Measurements from ENCODE around the gene OLFML2B.
A peak's percentile ranks its signal among the peaks of the same experiment; 100 is the strongest.

The OLFML2B gene

GRCh38 chr1:162023547-162024501 is at the start of gene OLFML2B (continued):
- no peak for TF ChIP-seq HIC1 (tag by site-specific recombination; IDR thresholded peaks at IDR 0.05)
- TF ChIP-seq ZNF184 (tag by site-specific recombination; IDR thresholded peaks at IDR 0.05): no peak; the same call in 1 of the 2 replicates
- TF ChIP-seq ZSCAN18 (tag by site-specific recombination; IDR thresholded peaks at IDR 0.05): no peak
- peak; percentile 38; the same call in 1 of the 2 replicates for TF ChIP-seq KLF16 (tag by site-specific recombination; IDR thresholded peaks at IDR 0.05)
- no peak for TF ChIP-seq ZNF302 (tag by site-specific recombination; IDR thresholded peaks at IDR 0.05; ENCODE audit: low read depth)
- TF ChIP-seq ZNF664 (tag by site-specific recombination; IDR thresholded peaks at IDR 0.05): no peak
- TF ChIP-seq MYNN (tag by site-specific recombination; IDR thresholded peaks at IDR 0.05; ENCODE audit: borderline replicate concordance): no peak; the same call in 1 of the 2 replicates
- no peak for TF ChIP-seq FEZF1 (tag by site-specific recombination; IDR thresholded peaks at IDR 0.05)
- TF ChIP-seq CTCF (tag by site-specific recombination; IDR thresholded peaks at IDR 0.05): no peak; the same call in 1 of the 2 replicates
- TF ChIP-seq ZBTB21 (tag by site-specific recombination; IDR thresholded peaks at IDR 0.05): no peak
- TF ChIP-seq PRDM10 (tag by site-specific recombination; IDR thresholded peaks at IDR 0.05): peak; percentile 85
- peak; percentile 75; the same call in 1 of the 2 replicates for TF ChIP-seq ZEB2 (tag by site-specific recombination; IDR thresholded peaks at IDR 0.05)
- peak; percentile 87 for TF ChIP-seq ZFHX2 (tag by site-specific recombination; conservative IDR thresholded peaks at IDR 0.05)
- no peak for TF ChIP-seq ZNF544 (tag by site-specific recombination; IDR thresholded peaks at IDR 0.05)
- no peak; the same call in 1 of the 2 replicates for TF ChIP-seq BCL11B (tag by site-specific recombination; IDR thresholded peaks at IDR 0.05; ENCODE audit: low read depth)
- TF ChIP-seq ZNF157 (tag by site-specific recombination; IDR thresholded peaks at IDR 0.05): no peak
- peak; percentile 74; the same call in 1 of the 2 replicates for TF ChIP-seq ZNF660 (tag by site-specific recombination; IDR thresholded peaks at IDR 0.05)
- peak; percentile 13; the same call in 1 of the 2 replicates for TF ChIP-seq BCL11A (tag by site-specific recombination; IDR thresholded peaks at IDR 0.05; ENCODE audit: low read depth)
- TF ChIP-seq ZNF670 (tag by site-specific recombination; IDR thresholded peaks at IDR 0.05; ENCODE audit: low read depth): no peak
- no peak for TF ChIP-seq ZNF529 (tag by site-specific recombination; IDR thresholded peaks at IDR 0.05; ENCODE audit: insufficient replicate concordance)
- no peak for TF ChIP-seq ZNF223 (tag by site-specific recombination; IDR thresholded peaks at IDR 0.05)
- no peak for TF ChIP-seq REST (tag by site-specific recombination; IDR thresholded peaks at IDR 0.05)
- TF ChIP-seq SETDB1 (IDR thresholded peaks at IDR 0.05; ENCODE audit: insufficient read length, low read length): no peak
- TF ChIP-seq ZNF830 (tag by site-specific recombination; IDR thresholded peaks at IDR 0.05; ENCODE audit: low read depth): no peak
- TF ChIP-seq ZNF423 (tag by site-specific recombination; IDR thresholded peaks at IDR 0.05): no peak

All from HEK293 (cell line).